IPS DF 6.9 (cell line): ENCODE measurements around the gene BRD1.
"Not testable (repeated sequence)": the region's sequence is repeated elsewhere in the genome, so short reads cannot be mapped to it uniquely, and the experiment has no call there.

Source experiments
- DNase-seq: peaks from one replicate; pipeline ENCODE4 v3.0.0-alpha.2; 2013; ENCODE audit warnings: low read depth, low spot score
- H3K27ac ChIP-seq: one replicate; pipeline ENCODE4 v1.5.1; 2013; ENCODE audit warnings: low read length, control low read depth
- H3K27me3 ChIP-seq: 2 replicates; pipeline ENCODE4 v1.6.1; 2013; ENCODE audit warnings: mild to moderate bottlenecking, low read length; ENCODE audit not compliant: control insufficient read depth, insufficient read depth
- H3K36me3 ChIP-seq: 2 replicates; pipeline ENCODE4 v1.6.1; 2013; ENCODE audit warnings: low read length; ENCODE audit not compliant: control insufficient read depth, insufficient read depth
- H3K4me1 ChIP-seq: 2 replicates; pipeline ENCODE4 v1.6.1; 2013; ENCODE audit warnings: low read length; ENCODE audit not compliant: control insufficient read depth, insufficient read depth
- H3K4me3 ChIP-seq: 2 replicates; pipeline ENCODE4 v1.5.1; 2013; ENCODE audit warnings: mild to moderate bottlenecking, low read length
- H3K9me3 ChIP-seq: 2 replicates; pipeline ENCODE4 v1.6.1; 2013; ENCODE audit warnings: low read length, inconsistent platforms; ENCODE audit not compliant: control insufficient read depth, insufficient read depth
- WGBS: extraction: QIAGEN DNeasy Blood & Tissue Kit; methylation state at CpG from one replicate; pipeline ENCODE4 v1.1.7; 2013; ENCODE audit warnings: mixed read lengths, missing lambda C conversion rate; ENCODE audit not compliant: insufficient read length, insufficient coverage; 5-methylcytosine and 5-hydroxymethylcytosine counted together

BRD1 gene

DNA sequence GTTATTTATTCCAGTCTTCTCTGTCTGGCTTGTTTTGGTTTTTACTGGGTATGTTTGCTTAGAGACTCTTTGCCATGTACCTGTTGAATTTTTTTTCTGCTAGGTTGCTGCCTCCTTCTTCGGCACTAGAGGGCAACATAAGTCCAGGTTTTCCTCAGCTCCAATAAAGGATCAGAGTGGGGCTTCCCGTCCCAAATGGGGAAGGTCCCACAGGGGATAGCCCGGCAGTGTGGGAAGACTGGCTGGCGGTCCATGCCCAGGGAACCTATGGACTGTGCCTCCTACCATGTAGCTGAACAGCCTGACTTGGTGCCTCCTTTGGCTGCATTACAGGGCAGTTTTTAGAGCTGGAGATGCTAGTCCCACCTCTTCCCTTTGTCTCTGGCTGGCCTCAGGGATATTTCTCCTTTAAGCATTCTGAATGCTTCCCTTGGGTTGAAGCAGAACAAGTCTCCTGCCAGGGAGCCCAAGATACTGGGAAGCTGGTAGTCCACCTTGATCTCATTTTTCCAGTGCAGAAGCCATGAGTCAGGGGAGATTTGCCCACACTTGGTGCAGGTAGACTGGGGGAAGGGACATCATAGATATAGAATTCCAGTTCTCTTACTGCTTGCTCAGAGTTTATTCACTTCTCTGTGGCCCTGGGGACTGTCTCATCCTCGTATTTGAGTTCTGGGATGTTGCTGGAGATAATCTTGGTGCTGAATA lies 60.2 kb downstream of the BRD1 start:
- H3K27me3 ChIP-seq = no peaks in the 10 kb centered on the region
- peaks cover 3% of the 10 kb centered on the region; the same call in 1 of the 2 replicates for H3K9me3 ChIP-seq
- H3K4me1 ChIP-seq = no peaks in the 10 kb centered on the region; the same call in 1 of the 2 replicates
- H3K27ac ChIP-seq = no peak overlapping the region
- H3K4me3 ChIP-seq = no peak overlapping the region
- H3K36me3 ChIP-seq = no peaks in the 10 kb centered on the region
- no CpG with 5 or more reads among the region's 5 CpGs for WGBS
- DNase-seq = peak; percentile 37

DNA sequence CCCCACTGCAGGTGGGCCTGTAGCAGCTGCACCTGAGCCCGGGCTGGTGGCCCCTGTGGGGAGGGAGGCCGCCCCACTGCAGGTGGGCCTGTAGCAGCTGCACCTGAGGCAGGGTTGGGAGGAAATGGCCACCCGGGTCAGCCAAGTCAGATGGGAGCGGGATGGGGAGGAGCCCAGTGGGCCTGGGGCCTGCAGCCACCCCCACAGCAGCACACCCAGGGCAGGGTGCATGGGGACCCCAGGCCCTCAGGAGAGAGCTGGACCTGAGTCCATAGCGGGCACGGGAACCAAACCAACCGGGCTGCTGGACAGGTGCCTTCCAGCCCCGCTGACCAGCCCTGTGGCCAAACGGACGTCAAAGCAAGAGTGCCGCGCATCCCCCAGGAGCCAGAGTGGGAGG lies 61.7 kb downstream of the BRD1 start:
- no peak overlapping the region for H3K27ac ChIP-seq
- no peaks in the 10 kb centered on the region; the same call in 1 of the 2 replicates for H3K4me1 ChIP-seq
- no CpG with 5 or more reads among the region's 12 CpGs for WGBS
- no peak for DNase-seq
- no peak overlapping the region for H3K4me3 ChIP-seq
- peaks cover 3% of the 10 kb centered on the region; the same call in 1 of the 2 replicates for H3K9me3 ChIP-seq
- no peaks in the 10 kb centered on the region for H3K27me3 ChIP-seq
- no peaks in the 10 kb centered on the region for H3K36me3 ChIP-seq

DNA sequence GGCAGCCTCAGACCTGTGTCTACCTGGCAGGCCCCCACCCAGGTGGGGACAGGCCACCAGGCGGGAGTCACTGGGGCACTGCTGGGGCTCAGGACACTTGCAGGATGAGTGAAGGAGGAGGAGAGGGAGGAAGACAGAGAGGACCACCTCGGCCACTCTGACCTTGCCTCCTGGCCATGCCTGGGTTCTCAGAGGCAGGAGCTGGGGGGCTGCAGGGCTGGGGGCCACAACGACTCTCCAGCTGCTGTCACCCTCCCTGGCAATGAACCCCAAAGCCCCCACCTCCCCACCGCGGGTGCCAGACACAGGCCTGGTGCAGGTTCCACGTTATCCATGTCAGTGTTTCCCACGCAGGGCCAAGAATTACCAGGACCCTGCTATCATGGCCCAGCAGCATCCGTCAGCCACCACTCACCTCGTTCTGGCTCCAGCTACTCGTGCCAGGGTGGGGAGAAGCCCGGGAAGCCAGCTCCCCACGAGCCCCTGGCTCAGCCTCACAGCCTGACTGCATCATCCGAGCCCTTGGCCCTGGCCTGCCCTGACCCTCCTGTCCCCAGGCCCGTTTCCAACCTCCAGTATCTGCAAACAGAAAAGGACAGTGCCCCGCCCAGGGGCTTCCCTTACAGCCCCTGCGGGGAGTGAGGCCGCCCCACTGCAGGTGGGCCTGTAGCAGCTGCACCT lies 62.4 kb downstream of the BRD1 start:
- H3K4me3 ChIP-seq = no peak overlapping the region
- H3K4me1 ChIP-seq = no peaks in the 10 kb centered on the region
- DNase-seq = no peak
- H3K9me3 ChIP-seq = peaks cover 3% of the 10 kb centered on the region; the same call in 1 of the 2 replicates
- no CpG with 5 or more reads among the region's 17 CpGs for WGBS
- no peaks in the 10 kb centered on the region for H3K27me3 ChIP-seq
- no peaks in the 10 kb centered on the region for H3K36me3 ChIP-seq
- no peak overlapping the region for H3K27ac ChIP-seq

- Histone ChIP-seq H3K27ac (no peak overlapping the region), H3K9me3 (peaks cover 3% of the 10 kb centered on the region; the same call in 1 of the 2 replicates), H3K27me3 (no peaks in the 10 kb centered on the region), H3K36me3 (no peaks in the 10 kb centered on the region), H3K4me3 (no peak overlapping the region), H3K4me1 (no peaks in the 10 kb centered on the region)
- no CpG with 5 or more reads among the region's 24 CpGs for WGBS
- no peak for DNase-seq
These were observed 63.5 kb downstream of the BRD1 start for GRCh38 chr22:49764127-49764581.

DNA sequence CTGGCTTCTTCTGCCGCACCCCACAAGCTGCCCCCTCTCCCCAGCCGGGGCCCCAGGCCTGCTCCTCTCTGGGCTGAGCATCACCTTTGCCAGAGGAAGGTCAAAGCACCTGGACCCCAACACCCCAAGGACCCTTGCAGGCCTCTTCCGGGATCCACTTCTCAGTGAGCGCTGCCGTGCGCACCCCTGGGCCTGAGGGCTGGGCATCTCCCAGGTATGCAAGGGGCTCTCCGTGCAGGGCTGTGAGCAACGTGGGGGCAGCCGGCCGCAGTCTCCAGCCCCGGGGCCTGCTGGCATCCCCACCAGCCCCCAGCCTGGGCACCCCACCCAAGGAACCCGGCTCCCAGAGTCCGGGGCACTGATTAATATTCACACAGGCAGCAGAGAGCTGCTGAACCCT lies 64.0 kb downstream of the BRD1 start:
- no peaks in the 10 kb centered on the region for H3K27me3 ChIP-seq
- no peaks in the 10 kb centered on the region for H3K4me1 ChIP-seq
- H3K36me3 ChIP-seq = no peaks in the 10 kb centered on the region
- H3K27ac ChIP-seq = no peak overlapping the region
- WGBS = no CpG with 5 or more reads among the region's 13 CpGs
- H3K9me3 ChIP-seq = peaks cover 3% of the 10 kb centered on the region; the same call in 1 of the 2 replicates
- DNase-seq = no peak
- H3K4me3 ChIP-seq = no peak overlapping the region

DNA sequence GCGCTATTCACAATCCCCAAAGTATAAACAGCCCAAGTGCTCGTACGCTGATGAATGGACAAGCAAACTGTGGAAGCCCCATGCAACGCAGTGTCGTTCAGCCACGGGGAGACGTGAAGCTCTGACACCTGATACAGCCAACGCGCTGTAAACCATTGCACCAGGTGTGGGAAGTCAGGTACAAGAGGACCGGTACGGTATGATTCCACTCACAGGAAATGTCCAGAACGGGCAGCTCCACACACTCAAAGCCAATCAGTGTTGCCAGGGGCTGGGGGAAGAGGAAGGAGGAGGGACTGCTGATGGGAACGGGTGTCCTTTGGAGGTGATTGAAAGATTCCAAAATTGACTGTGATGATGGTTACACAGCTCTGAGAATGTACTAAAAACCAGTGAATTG lies 64.5 kb downstream of the BRD1 start:
- no peaks in the 10 kb centered on the region for H3K4me1 ChIP-seq
- WGBS = no CpG with 5 or more reads among the region's 13 CpGs
- H3K36me3 ChIP-seq = no peaks in the 10 kb centered on the region
- H3K27ac ChIP-seq = no peak overlapping the region
- H3K27me3 ChIP-seq = no peaks in the 10 kb centered on the region
- DNase-seq = no peak
- H3K9me3 ChIP-seq = peaks cover 5% of the 10 kb centered on the region
- no peak overlapping the region for H3K4me3 ChIP-seq

DNA sequence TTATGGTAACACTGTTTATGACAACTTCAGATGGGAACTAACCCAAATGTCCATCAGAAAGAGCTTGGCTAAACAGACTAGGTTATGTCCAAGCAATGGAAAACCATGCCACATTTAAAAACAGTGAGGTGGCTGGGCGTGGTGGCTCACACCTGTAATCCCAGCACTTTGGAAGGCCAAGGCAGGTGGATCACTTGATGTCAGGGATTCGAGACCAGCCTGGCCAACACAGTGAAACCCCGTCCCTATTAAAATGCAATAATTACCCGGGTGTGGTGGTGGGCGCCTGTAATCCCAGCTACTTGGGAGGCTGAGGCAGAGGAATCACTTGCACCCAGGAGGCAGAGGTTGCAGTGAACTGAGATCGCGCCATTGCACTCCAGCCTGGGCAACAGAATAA lies 65.1 kb downstream of the BRD1 start:
- not testable (repeated sequence) for H3K27ac ChIP-seq, DNase-seq, H3K36me3 ChIP-seq, H3K4me1 ChIP-seq, H3K4me3 ChIP-seq, H3K27me3 ChIP-seq, H3K9me3 ChIP-seq
- no CpG with 5 or more reads among the region's 7 CpGs for WGBS

GRCh38 chr22:49761836-49762235 lies 65.8 kb downstream of the BRD1 start:
- H3K27me3 ChIP-seq = no peaks in the 10 kb centered on the region
- H3K4me3 ChIP-seq = no peak overlapping the region
- H3K9me3 ChIP-seq = peaks cover 5% of the 10 kb centered on the region
- WGBS = no CpG with 5 or more reads among the region's 7 CpGs
- H3K36me3 ChIP-seq = no peaks in the 10 kb centered on the region
- H3K27ac ChIP-seq = no peak overlapping the region
- no peak for DNase-seq
- H3K4me1 ChIP-seq = no peaks in the 10 kb centered on the region

GRCh38 chr22:49760630-49761571 lies 66.8 kb downstream of the BRD1 start:
- Histone ChIP-seq H3K9me3 (peaks cover 3% of the 10 kb centered on the region), H3K27me3 (no peaks in the 10 kb centered on the region), H3K36me3 (no peaks in the 10 kb centered on the region), H3K4me3 (no peak overlapping the region), H3K27ac (no peak overlapping the region), H3K4me1 (no peaks in the 10 kb centered on the region)
- no CpG with 5 or more reads among the region's 13 CpGs for WGBS
- no peak for DNase-seq

DNA sequence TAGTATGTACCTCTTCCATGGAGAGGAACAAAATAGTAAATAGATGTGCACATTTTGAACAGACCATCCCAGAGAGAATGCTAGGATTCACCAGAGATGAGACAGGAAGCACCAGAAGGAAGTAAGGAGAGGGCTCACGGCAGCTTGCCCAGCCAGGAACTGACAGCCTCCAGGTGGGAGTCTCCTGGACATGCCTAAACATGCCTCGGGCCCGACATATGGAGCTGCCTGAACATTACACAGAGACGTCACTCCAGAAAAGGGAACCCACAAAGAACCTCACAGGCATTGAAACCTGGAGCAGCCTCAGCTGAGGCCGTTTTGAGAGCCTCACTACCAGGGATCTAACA lies 67.4 kb downstream of the BRD1 start:
- Histone ChIP-seq H3K9me3 (peaks cover 5% of the 10 kb centered on the region), H3K27me3 (no peaks in the 10 kb centered on the region), H3K4me3 (no peak overlapping the region), H3K4me1 (no peaks in the 10 kb centered on the region), H3K27ac (no peak overlapping the region), H3K36me3 (no peaks in the 10 kb centered on the region)
- DNase-seq = no peak
- no CpG with 5 or more reads among the region's 5 CpGs for WGBS
